ENCODE results near the gene TGFBR2.

TGFBR2 gene

GRCh38 chr3:30719536-30719935, 113.1 kb downstream of the TGFBR2 start:
- DNase-seq (ENCODE audit: low read depth, low spot score), result no peak

- no peak for DNase-seq (ENCODE audit: low read depth, low spot score)
Measured at GRCh38 chr3:30720586-30721313, 114.3 kb downstream of the TGFBR2 start.

- no peak for DNase-seq (ENCODE audit: low read depth, low spot score)
Measured at GRCh38 chr3:30721314-30721634, 114.9 kb downstream of the TGFBR2 start.

- DNase-seq (ENCODE audit: low read depth, low spot score), result no peak
Measured at GRCh38 chr3:30723211-30723610, 116.8 kb downstream of the TGFBR2 start.

GRCh38 chr3:30724863-30725262, 118.5 kb downstream of the TGFBR2 start:
- DNase-seq (ENCODE audit: low read depth, low spot score), result no peak

- no peak for DNase-seq (ENCODE audit: low read depth, low spot score)
Measured at GRCh38 chr3:30728143-30728542, 121.7 kb downstream of the TGFBR2 start.

- no peak for DNase-seq (ENCODE audit: low read depth, low spot score)
Measured at GRCh38 chr3:30729512-30729911, 123.1 kb downstream of the TGFBR2 start.

GRCh38 chr3:30729936-30730335, 123.5 kb downstream of the TGFBR2 start:
- DNase-seq (ENCODE audit: low read depth, low spot score), result no peak

GRCh38 chr3:30730967-30731366, 124.6 kb downstream of the TGFBR2 start:
- no peak for DNase-seq (ENCODE audit: low read depth, low spot score)

GRCh38 chr3:30733209-30733608, 126.8 kb downstream of the TGFBR2 start:
- DNase-seq (ENCODE audit: low read depth, low spot score), result no peak

- DNase-seq (ENCODE audit: low read depth, low spot score), result no peak
Measured at GRCh38 chr3:30733696-30734095, 127.3 kb downstream of the TGFBR2 start.

- no peak for DNase-seq (ENCODE audit: low read depth, low spot score)
Measured at GRCh38 chr3:30737743-30738499, 131.5 kb downstream of the TGFBR2 start.

- no peak for DNase-seq (ENCODE audit: low read depth, low spot score)
Measured at GRCh38 chr3:30738605-30739004, 132.2 kb downstream of the TGFBR2 start.

GRCh38 chr3:30741889-30742288, 135.5 kb downstream of the TGFBR2 start:
- no peak for DNase-seq (ENCODE audit: low read depth, low spot score)

GRCh38 chr3:30742796-30743619, 136.6 kb downstream of the TGFBR2 start:
- no peak for DNase-seq (ENCODE audit: low read depth, low spot score)
